ENCODE measurements around the gene RSPH6A. TPM values are rescaled to one million over a fixed set of nuclear protein-coding genes. Genes with fewer than 3 reads are reported as not detected.

The RSPH6A gene
- total RNA-seq, 4 donors from 2014 or later, result 1.1 TPM; not detected in 3

DNA sequence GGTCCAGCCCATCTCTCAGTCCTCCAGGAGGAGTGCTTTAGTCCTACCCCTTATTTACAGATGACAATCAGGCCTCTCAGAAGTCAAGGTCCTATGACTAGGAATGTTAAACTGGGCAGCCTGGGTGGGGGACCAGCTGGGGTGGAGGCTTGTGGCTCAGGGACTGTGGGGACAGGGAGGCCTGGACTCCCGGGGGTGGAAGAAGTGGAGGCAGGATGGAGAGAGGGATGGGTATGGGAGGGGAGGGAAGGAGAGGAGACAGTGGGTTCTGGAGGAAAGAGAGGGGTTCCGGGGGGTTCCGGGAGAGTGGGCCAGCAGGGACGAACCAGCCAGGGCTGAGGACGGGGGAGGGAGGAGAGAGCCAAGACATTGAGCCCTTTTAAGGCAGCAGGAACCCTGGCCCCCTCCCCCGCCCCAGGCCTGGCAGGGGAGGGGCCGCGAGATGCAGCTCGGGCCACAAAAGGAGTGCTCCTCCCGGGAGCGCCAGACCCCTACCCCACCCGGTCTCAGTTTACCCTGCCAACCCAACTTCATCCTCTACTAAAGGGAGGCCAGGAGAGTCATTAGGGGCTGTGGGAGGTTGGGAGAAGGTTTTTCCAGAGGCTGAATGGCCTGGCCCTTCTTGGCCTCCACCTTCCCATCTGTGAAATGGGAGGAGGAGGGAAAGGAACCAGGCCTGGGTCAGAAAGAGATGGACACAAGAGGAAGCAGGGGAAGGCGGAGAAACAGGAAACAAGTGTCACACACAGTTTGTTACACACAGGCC lies 34.5 kb downstream of the RSPH6A start:
- no peak for DNase-seq
- no peaks in the 10 kb centered on the region for H3K27me3 ChIP-seq
- H3K4me3 ChIP-seq, result peak overlapping the region in 3 of 4 donors; percentile 38 to 53 (median 42)
- in situ Hi-C loops (cut with MboI; ENCODE audit: low pct_ligation_motif_present in 1 of 4, low pct_unique_long_range_greater_than_20kb in 1 of 4, low sequenced_read_pairs in 3 of 4), result no loop called here
- H3K27ac ChIP-seq, result peak overlapping the region; percentile 81 to 97 (median 88)
- H3K4me1 ChIP-seq, result peaks cover 12 to 55% (median 49%) of the 10 kb centered on the region in 4 donors
- intact Hi-C loops (cut with DNase I; ENCODE audit: low total_unique reads), result no loop called here
- 42 to 49% methylated on average over 2 to 13 of the region's 13 CpGs for WGBS, 2 donors (ENCODE audit: low coverage in 1 of 2)
- no peaks in the 10 kb centered on the region for H3K36me3 ChIP-seq
- no peak for TF ChIP-seq EP300 (IDR thresholded peaks at IDR 0.05; ENCODE audit: low read depth)
- no peaks in the 10 kb centered on the region for H3K9me3 ChIP-seq

DNA sequence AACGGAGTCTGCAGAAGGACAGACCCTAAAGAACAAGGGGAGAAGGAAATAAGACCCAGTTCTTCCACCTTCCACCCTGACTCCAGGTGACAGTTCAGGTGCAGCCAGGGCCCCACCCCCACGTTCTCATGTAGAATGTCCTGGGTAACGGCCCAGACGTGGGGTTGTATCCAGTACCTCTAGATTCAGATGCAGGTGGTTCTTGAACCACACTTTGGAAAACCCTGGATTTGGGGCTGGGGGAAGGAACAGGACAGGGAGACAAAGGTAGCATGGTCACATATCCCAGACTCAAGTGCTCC lies 35.0 kb downstream of the RSPH6A start:
- no peaks in the 10 kb centered on the region for H3K9me3 ChIP-seq
- in situ Hi-C loops (cut with MboI; ENCODE audit: low pct_ligation_motif_present in 1 of 4, low pct_unique_long_range_greater_than_20kb in 1 of 4, low sequenced_read_pairs in 3 of 4), result no loop called here
- peak overlapping the region; percentile 81 to 97 (median 88) for H3K27ac ChIP-seq
- no peak for DNase-seq
- H3K4me3 ChIP-seq, result peak overlapping the region in 2 of 4 donors; percentile 38 to 53
- TF ChIP-seq EP300 (IDR thresholded peaks at IDR 0.05; ENCODE audit: low read depth), result no peak
- no peak for TF ChIP-seq POLR2AphosphoS5 (IDR thresholded peaks at IDR 0.05)
- no peak for TF ChIP-seq POLR2A (IDR thresholded peaks at IDR 0.05)
- no peak for TF ChIP-seq CTCF (IDR thresholded peaks at IDR 0.05)
- 20% methylated on average over 4 of the region's 4 CpGs; no CpG with 5 or more reads in 1 of the 2 donors for WGBS, 2 donors (ENCODE audit: low coverage in 1 of 2)
- H3K4me1 ChIP-seq, result peaks cover 12 to 55% (median 49%) of the 10 kb centered on the region in 4 donors
- H3K36me3 ChIP-seq, result no peaks in the 10 kb centered on the region
- H3K27me3 ChIP-seq, result no peaks in the 10 kb centered on the region
- intact Hi-C loops (cut with DNase I; ENCODE audit: low total_unique reads), result no loop called here

DNA sequence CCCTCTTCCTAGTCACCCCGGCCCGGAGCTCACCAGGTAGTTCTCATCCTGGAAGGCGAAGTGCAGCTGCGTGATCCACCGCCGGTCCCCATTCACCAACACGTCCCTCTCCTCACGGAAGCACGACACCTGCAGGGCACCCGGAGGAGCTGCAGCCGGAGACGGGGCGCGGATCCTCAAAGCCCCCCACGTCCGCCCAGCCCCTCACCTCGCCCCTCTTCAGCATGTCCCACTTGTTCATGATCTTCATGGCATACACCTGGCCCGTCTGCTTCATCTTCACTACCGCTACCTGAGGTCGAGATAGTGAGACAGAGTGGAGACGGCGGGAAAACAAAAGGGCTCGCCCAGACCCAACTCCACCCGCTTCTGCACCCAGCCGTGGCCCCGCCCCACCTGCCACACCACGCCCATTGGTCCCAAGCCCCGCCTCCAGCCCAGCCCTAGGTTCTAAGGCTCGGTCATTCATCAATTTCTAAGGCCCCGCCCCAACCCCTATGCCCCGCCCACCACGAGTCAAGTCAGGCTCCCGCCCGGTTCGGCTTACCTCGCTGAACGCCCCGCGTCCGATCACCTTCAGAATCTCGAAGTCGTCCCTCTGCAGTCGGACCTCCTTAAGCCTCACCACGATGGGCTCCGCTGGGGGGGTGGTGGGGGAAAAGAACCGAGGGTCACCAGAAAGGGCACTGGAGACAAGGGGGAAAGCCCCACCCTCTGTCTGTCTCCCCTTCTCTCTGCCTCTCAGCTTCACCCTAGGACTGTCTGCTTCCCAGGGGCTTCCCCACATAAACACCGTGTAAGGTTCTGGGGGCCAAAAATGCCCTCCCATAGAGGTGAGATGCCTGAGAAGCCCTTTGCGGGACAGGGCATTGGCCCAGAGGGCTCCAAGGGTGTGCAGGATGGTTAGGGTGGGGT lies 35.6 kb downstream of the RSPH6A start:
- Histone ChIP-seq H3K4me3 (peak overlapping the region in 2 of 4 donors; percentile 38 to 53), H3K36me3 (no peaks in the 10 kb centered on the region), H3K4me1 (peaks cover 12 to 51% (median 46%) of the 10 kb centered on the region in 4 donors), H3K27me3 (no peaks in the 10 kb centered on the region), H3K9me3 (no peaks in the 10 kb centered on the region), H3K27ac (peak overlapping the region; percentile 81 to 97 (median 88))
- in situ Hi-C loops (cut with MboI; ENCODE audit: low pct_ligation_motif_present in 1 of 4, low pct_unique_long_range_greater_than_20kb in 1 of 4, low sequenced_read_pairs in 3 of 4) (no loop called here), intact Hi-C loops (cut with DNase I; ENCODE audit: low total_unique reads) (no loop called here)
- 8% methylated on average over 42 of the region's 48 CpGs; no CpG with 5 or more reads in 1 of the 2 donors for WGBS, 2 donors (ENCODE audit: low coverage in 1 of 2)
- TF ChIP-seq EP300 (IDR thresholded peaks at IDR 0.05; ENCODE audit: low read depth) (no peak), CTCF (IDR thresholded peaks at IDR 0.05) (peak; percentile 66 to 94 (median 72)), POLR2AphosphoS5 (IDR thresholded peaks at IDR 0.05) (peak in 1 of 3 donors; percentile 19)
- peak; percentile 97 for DNase-seq

DNA sequence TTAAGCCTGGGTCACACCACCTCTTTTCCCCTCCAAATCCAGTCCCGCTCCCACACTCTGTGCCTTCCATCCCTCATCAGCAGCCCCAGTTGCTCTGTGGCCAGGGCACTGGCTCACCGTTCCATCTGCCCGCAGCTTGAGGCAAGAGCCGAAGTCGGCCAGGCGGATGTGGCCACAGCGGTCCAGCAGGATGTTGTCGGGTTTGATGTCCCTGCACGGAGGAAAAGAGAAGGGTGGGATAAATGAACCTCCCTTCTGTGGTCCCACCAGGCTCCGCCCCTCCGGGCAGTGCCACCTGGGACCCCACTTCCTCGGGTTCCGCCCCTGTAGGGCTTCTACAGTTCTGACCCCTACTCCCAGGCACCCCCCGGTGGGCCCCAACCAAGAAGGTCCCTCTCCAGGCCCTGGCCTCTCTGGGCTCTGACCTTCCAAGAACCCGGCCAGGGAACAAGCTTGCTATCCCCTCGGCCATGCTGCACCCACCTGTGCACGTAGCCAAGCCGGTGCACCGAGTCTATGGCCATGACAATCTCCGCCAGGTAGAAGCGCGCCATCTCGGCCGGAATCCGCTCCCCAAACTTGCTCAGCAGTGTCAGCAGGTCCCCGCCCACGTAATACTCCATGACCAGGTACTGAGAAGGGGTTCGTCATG lies 37.0 kb downstream of the RSPH6A start:
- DNase-seq, result no peak
- intact Hi-C loops (cut with DNase I; ENCODE audit: low total_unique reads), result no loop called here
- TF ChIP-seq POLR2AphosphoS5 (IDR thresholded peaks at IDR 0.05), result no peak
- no peak for TF ChIP-seq CTCF (IDR thresholded peaks at IDR 0.05)
- TF ChIP-seq POLR2A (IDR thresholded peaks at IDR 0.05), result no peak
- no peak for TF ChIP-seq EP300 (IDR thresholded peaks at IDR 0.05; ENCODE audit: low read depth)
- Histone ChIP-seq H3K4me3 (no peak overlapping the region), H3K9me3 (no peaks in the 10 kb centered on the region), H3K36me3 (no peaks in the 10 kb centered on the region), H3K27me3 (no peaks in the 10 kb centered on the region), H3K4me1 (peaks cover 5 to 43% (median 33%) of the 10 kb centered on the region in 4 donors), H3K27ac (no peak overlapping the region)
- in situ Hi-C loops (cut with MboI; ENCODE audit: low pct_ligation_motif_present in 1 of 4, low pct_unique_long_range_greater_than_20kb in 1 of 4, low sequenced_read_pairs in 3 of 4), result no loop called here
- WGBS, 2 donors (ENCODE audit: low coverage in 1 of 2), result 93% methylated on average over 28 of the region's 28 CpGs; no CpG with 5 or more reads in 1 of the 2 donors
